K562 (cell line): Measurements from ENCODE around the gene ANKRD13A. TPM values are rescaled to one million over a fixed set of nuclear protein-coding genes. Genes with fewer than 3 reads are reported as not detected.
A peak's percentile ranks its signal among the peaks of the same experiment; 100 is the strongest.

ENCODE experiments used
- ATAC-seq: fragments of 200-7000 bp; cut with Tn5 transposase; 3 replicates; pipeline ENCODE4 v1.9.1; 2020; ENCODE audit warnings: moderate library complexity
- BruUV-seq: library from RNA; stranded (reverse); fragments of 400-500 nt; replicated peaks from 2 replicates; lab custom pipeline; 2021; lab: Mats Ljungman, UMichigan
- CTCF ChIA-PET: fragments of 300-600 bp; formaldehyde crosslinking; extraction: SDS; loops from one replicate; lab custom pipeline; 2021; ENCODE audit warnings: low intra/inter-chr PET ratio; lab: Yijun Ruan, JAX
- POLR2A ChIA-PET: fragments of 300-600, 350-650 bp; sonication (Branson Sonifier 250); formaldehyde crosslinking; extraction: SDS; loops from one replicate; lab custom pipeline; 2021; ENCODE audit warnings: antibody characterized with exemption, inconsistent platforms; lab: Yijun Ruan, JAX
- DNase-seq, 4 experiments: peaks; one replicate each; pipeline versions ENCODE4 v3.0.0 to v3.0.0-alpha.2; 2011 to 2018; ENCODE audit warnings: low spot score in 3 of 4, mixed read lengths in 3 of 4; ENCODE audit errors: extremely low read depth in 1 of 4
- FAIRE-seq: peaks from 2 replicates; lab custom pipeline; 2011; peaks lifted over from hg19 to GRCh38; lab: Jason Lieb, UNC
- H2AFZ ChIP-seq: 2 replicates; pipeline ENCODE4 v1.6.0; 2011; ENCODE audit warnings: low read depth, low read length, control low read depth, inconsistent platforms
- H3K27ac ChIP-seq: fragments of 200-600 bp; 3 replicates; pipeline ENCODE4 v1.8.0; 2011; ENCODE audit warnings: low read depth, mild to moderate bottlenecking, control low read depth, inconsistent platforms, low read length, moderate library complexity, mixed read lengths; ENCODE audit errors: extremely low read depth
- H3K27me3 ChIP-seq, 2 experiments: fragments of 300-600 bp in 1 of 2; 2 replicates in 1 of 2; 3 replicates in 1 of 2; pipeline versions ENCODE4 v1.6.0 to v1.8.0; 2011; ENCODE audit warnings: inconsistent platforms in 2 of 2, low read length in 2 of 2, mild to moderate bottlenecking in 1 of 2, mixed read lengths in 1 of 2, moderate library complexity in 1 of 2; ENCODE audit not compliant: control insufficient read depth in 2 of 2, insufficient read depth in 2 of 2
- H3K36me3 ChIP-seq: fragments of 300-600 bp; 3 replicates; pipeline ENCODE4 v1.8.0; 2011; ENCODE audit warnings: mild to moderate bottlenecking, low read length, inconsistent platforms; ENCODE audit not compliant: control insufficient read depth, insufficient read depth
- H3K4me1 ChIP-seq, 2 experiments: fragments of 200-600 bp in 1 of 2; replicated peaks in 1 of 2; 2 replicates in 1 of 2; 3 replicates in 1 of 2; pipeline versions ENCODE4 v1.5.1 to v1.8.0; 2011; ENCODE audit warnings: inconsistent platforms in 2 of 2, low read length in 2 of 2, mild to moderate bottlenecking in 1 of 2, mixed read lengths in 1 of 2, moderate library complexity in 1 of 2; ENCODE audit not compliant: control insufficient read depth in 2 of 2, insufficient read depth in 2 of 2
- H3K4me2 ChIP-seq: 2 replicates; pipeline ENCODE4 v1.6.1; 2011; ENCODE audit warnings: low read length, control low read depth, inconsistent platforms, mixed read lengths; ENCODE audit not compliant: insufficient read depth
- H3K4me3 ChIP-seq: fragments of 200-600 bp; sonication (generic), shearing (Covaris generic); 2 replicates; pipeline ENCODE4 v1.5.1; 2016; ENCODE audit warnings: control low read depth, inconsistent platforms
- H3K79me2 ChIP-seq: fragments of 200-600 bp; 3 replicates; pipeline ENCODE4 v1.8.0; 2011; ENCODE audit warnings: low read length, inconsistent platforms; ENCODE audit not compliant: control insufficient read depth, insufficient read depth
- H3K9ac ChIP-seq, 2 experiments: 2 replicates each; pipeline versions ENCODE4 v1.6.0 to v1.6.1; 2011; ENCODE audit warnings: low read depth in 2 of 2, low read length in 2 of 2, control low read depth in 1 of 2, inconsistent platforms in 1 of 2, mild to moderate bottlenecking in 1 of 2, mixed read lengths in 1 of 2; ENCODE audit not compliant: insufficient read depth in 1 of 2
- H3K9me1 ChIP-seq: one replicate; pipeline ENCODE4 v1.6.0; 2011; ENCODE audit warnings: inconsistent platforms, mild to moderate bottlenecking, low read length, moderate library complexity; ENCODE audit not compliant: control insufficient read depth, insufficient read depth
- H3K9me3 ChIP-seq: replicated peaks from 2 replicates; pipeline ENCODE4 v1.5.1; 2011; ENCODE audit warnings: low read depth, low read length, inconsistent platforms; ENCODE audit not compliant: control insufficient read depth, insufficient read depth
- H4K20me1 ChIP-seq: replicated peaks from 2 replicates; pipeline ENCODE4 v1.6.1; 2011; ENCODE audit warnings: low read length, inconsistent platforms, mixed read lengths; ENCODE audit not compliant: control insufficient read depth, insufficient read depth
- CC2D1A ChIP-seq: fragments of 450-650 bp; IDR thresholded peaks from 2 replicates; pipeline ENCODE4 v1.6.1; 2017; ENCODE audit warnings: mild to moderate bottlenecking
- CCAR2 ChIP-seq: fragments of 200-400 bp; formaldehyde crosslinking; IDR thresholded peaks from 2 replicates; pipeline ENCODE4 v1.6.1; 2017; ENCODE audit warnings: mild to moderate bottlenecking, low read depth, low read length
- DPF2 ChIP-seq: fragments of 450-650 bp; IDR thresholded peaks from 2 replicates; pipeline ENCODE4 v1.6.1; 2016
- KAT2B ChIP-seq: IDR thresholded peaks from one replicate; pipeline ENCODE4 v1.6.1; 2012; ENCODE audit warnings: low read depth, mild to moderate bottlenecking, control low read depth, inconsistent platforms, low read length, moderate library complexity
- KAT8 ChIP-seq: fragments of 450-650 bp; IDR thresholded peaks from 2 replicates; pipeline ENCODE4 v1.6.1; 2016; ENCODE audit warnings: low read depth, mild to moderate bottlenecking
- LARP7 ChIP-seq: fragments of 450-650 bp; IDR thresholded peaks from 2 replicates; pipeline ENCODE4 v1.6.1; 2016
- MTA1 ChIP-seq: fragments of 450-650 bp; IDR thresholded peaks from 2 replicates; pipeline ENCODE4 v1.6.1; 2017; ENCODE audit warnings: borderline replicate concordance
- MYNN ChIP-seq, 2 experiments: sonication (generic); formaldehyde crosslinking in 1 of 2; IDR thresholded peaks; 2 replicates each; pipeline versions ENCODE4 v1.5.0 to v1.6.1; 2016 to 2020; ENCODE audit warnings: antibody characterized with exemption in 1 of 2, missing genetic modification reagents in 1 of 2
- NEUROD1 ChIP-seq: fragments of 150-350 bp; IDR thresholded peaks from 2 replicates; pipeline ENCODE4 v1.6.1; 2014; ENCODE audit warnings: borderline replicate concordance, low read length, low read depth; ENCODE audit not compliant: partially characterized antibody
- NR3C1 ChIP-seq: sonication (generic); formaldehyde crosslinking; IDR thresholded peaks from 2 replicates; pipeline ENCODE4 v1.8.1; 2022; ENCODE audit warnings: missing genetic modification reagents
- POU5F1 ChIP-seq: fragments of 150-350 bp; IDR thresholded peaks from 2 replicates; pipeline ENCODE4 v1.6.1; 2014; ENCODE audit warnings: borderline replicate concordance, low read length, low read depth, mild to moderate bottlenecking; ENCODE audit not compliant: partially characterized antibody
- RBM15 ChIP-seq: fragments of 200-400 bp; formaldehyde crosslinking; IDR thresholded peaks from 2 replicates; pipeline ENCODE4 v1.6.1; 2018; ENCODE audit warnings: mild to moderate bottlenecking, low read length, moderate library complexity; ENCODE audit not compliant: insufficient read depth
- SMARCE1 ChIP-seq: fragments of 450-650 bp; IDR thresholded peaks from 2 replicates; pipeline ENCODE4 v1.7.1; 2016; ENCODE audit warnings: mild to moderate bottlenecking
- SOX6 ChIP-seq: fragments of 450-650 bp; IDR thresholded peaks from 2 replicates; pipeline ENCODE4 v1.6.1; 2014; ENCODE audit warnings: mild to moderate bottlenecking
- TBP ChIP-seq: optimal IDR thresholded peaks from 2 replicates; pipeline ENCODE3; 2011; ENCODE audit warnings: low read depth, low read length, improper control_type of control experiment
- VEZF1 ChIP-seq: fragments of 200-800 bp; sonication (Bioruptor generic); IDR thresholded peaks from 2 replicates; pipeline ENCODE4 v1.6.1; 2017; ENCODE audit warnings: missing genetic modification characterization, missing compliant biosample characterization
- ZNF239 ChIP-seq: fragments of 250-450 bp; sonication (Bioruptor Pico); IDR thresholded peaks from 2 replicates; pipeline ENCODE4 v1.4.0; 2020; ENCODE audit warnings: mild to moderate bottlenecking
- WGBS: fragments of 100-300 bp; shearing (Covaris generic); methylation state at CpG from one replicate; pipeline ENCODE4 v1.1.6; 2016; ENCODE audit warnings: low coverage, mixed read lengths; ENCODE audit not compliant: insufficient coverage; ENCODE audit errors: missing lambda C conversion rate; 5-methylcytosine and 5-hydroxymethylcytosine counted together
- in situ Hi-C: fragments of 300-500 bp; cut with MboI; formaldehyde crosslinking; loops from 4 replicates; pipeline ENCODE4 v1.15.0; 2018; ENCODE audit warnings: inconsistent platforms, mixed read lengths
- intact Hi-C: fragments of 100-400 bp; cut with micrococcal nuclease; formaldehyde crosslinking; loops from 2 replicates; pipeline ENCODE4 v1.14.2; 2022
- polyA plus RNA-seq, 8 experiments: library from polyadenylated mRNA; depleted of rRNA in 4 of 8; stranded (reverse) in 5 of 8; unstranded in 3 of 8; fragments of >200 nt; fragmentation: Nextera tagmentation in 2 of 8; fragmentation: Illumina TruSeq in 1 of 8; extraction: Ambion mirVana in 2 of 8; extraction: Trizol in 1 of 8; gene quantifications; 2 replicates each; pipeline versions ENCODE4 v1.2.1 to v1.2.3, GENCODE V29; 2011 to 2014; ENCODE audit warnings: inconsistent platforms in 1 of 8, missing spikeins in 1 of 8
- total RNA-seq, 7 experiments: library from RNA; depleted of rRNA in 6 of 7; stranded (reverse); fragments of >200 nt in 6 of 7; fragmentation: Illumina TruSeq in 2 of 7; extraction: Trizol in 2 of 7; gene quantifications; 2 replicates each; pipeline versions ENCODE4 v1.2.1 to v1.2.3, GENCODE V29; 2011 to 2021; ENCODE audit warnings: low replicate concordance in 1 of 7

ANKRD13A gene
- total and polyA plus RNA-seq, 9 of the 15 experiments (the other 6 are each of a cell fraction or from before 2014, with no cell fraction given), result 5.0 to 55.0 (median 41.5) TPM

DNA sequence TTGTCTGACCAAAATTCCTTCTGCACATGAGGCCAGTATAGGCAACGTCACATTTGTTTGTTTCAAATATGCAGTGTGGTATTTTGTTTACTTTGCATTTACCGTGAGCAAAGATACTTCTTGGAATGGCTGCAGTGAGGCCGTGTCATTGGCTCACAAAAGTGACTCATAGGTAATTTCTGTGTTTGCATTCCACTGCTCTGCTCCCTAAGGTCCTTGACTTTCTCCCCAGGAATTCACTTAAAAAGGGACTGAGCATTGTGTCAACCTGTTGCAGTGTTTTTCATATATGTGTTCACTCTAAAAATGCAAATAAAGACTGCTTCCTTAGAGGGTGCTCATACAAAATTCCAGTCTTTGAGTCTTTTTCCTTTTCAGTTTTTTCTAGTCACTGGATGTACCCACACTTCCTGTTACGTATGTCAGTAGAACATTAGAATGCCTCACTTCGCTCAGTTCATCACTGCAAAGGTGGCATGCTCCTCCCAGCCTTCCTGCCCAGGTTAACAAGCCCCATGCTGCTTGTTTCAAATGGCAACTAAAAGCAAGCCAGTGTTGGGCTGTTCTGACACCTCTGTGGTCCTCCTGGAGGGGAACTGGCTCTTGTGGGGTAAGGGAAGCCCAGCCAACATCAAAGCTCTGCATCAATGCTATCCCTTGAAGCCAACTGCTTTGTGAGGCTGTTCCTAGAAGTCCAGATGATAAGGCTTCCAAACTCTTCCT lies 40.0 kb downstream of the ANKRD13A start (continued):
- TF ChIP-seq SOX6 (peak; percentile 36; the same call in 1 of the 2 replicates), SMARCE1 (peak; percentile 26; the same call in 1 of the 2 replicates), DPF2 (0 out of 2 replicates have a peak, but pooled peaks have one; percentile 28), LARP7 (no peak)

DNA sequence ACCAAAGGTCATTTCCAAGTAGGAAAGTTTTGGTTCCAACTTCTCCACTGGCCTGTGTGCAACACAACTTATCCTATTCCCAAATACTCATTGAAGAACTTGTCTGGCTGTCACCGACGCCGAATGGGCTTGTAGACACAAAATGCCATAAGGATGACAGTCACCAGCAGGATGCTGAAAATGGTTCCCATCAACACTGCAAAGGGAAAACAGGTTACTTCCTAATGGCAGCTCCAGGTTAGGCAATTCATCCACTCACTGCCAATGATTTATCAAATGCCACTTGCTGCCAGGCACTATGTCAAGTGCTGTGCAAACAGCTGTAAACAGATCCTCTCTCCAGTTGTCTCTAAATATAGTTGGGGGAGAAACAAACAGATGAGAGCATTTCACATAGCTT lies 43.0 kb downstream of the ANKRD13A start:
- H3K4me3 ChIP-seq, result no peak overlapping the region
- H3K9ac ChIP-seq, result no peak overlapping the region
- FAIRE-seq (no peak), DNase-seq (no peak), ATAC-seq (no peak)
- H3K79me2 ChIP-seq, result peaks cover 14% of the 10 kb centered on the region
- 93% methylated on average over 3 of the region's 3 CpGs for WGBS
- in situ Hi-C loops (no loop called here), intact Hi-C loops (no loop called here)
- H3K9me1 ChIP-seq, result no peaks in the 10 kb centered on the region
- H4K20me1 ChIP-seq, result no peaks in the 10 kb centered on the region
- no peak overlapping the region for H3K27ac ChIP-seq
- POLR2A ChIA-PET, result no interaction called here
- CTCF ChIA-PET, result no interaction called here
- H3K4me1 ChIP-seq, result peaks cover 4 to 28% of the 10 kb centered on the region in 2 experiments
- H3K9me3 ChIP-seq, result no peaks in the 10 kb centered on the region
- H3K36me3 ChIP-seq, result peaks cover 39% of the 10 kb centered on the region
- H3K27me3 ChIP-seq, result no peaks in the 10 kb centered on the region
- H2AFZ ChIP-seq, result no peak overlapping the region
- BruUV-seq, result no TSS peak
- no peak overlapping the region for H3K4me2 ChIP-seq
- TF ChIP-seq POU5F1, result no peak
- no peak for TF ChIP-seq KAT8
- no peak for TF ChIP-seq NEUROD1
- no peak for TF ChIP-seq MTA1
- TF ChIP-seq MYNN (IDR thresholded peaks at IDR 0.05), result no peak
- no peak for TF ChIP-seq MYNN (CRISPR knock-in tag; IDR thresholded peaks at IDR 0.05)
- TF ChIP-seq CCAR2, result no peak
- TF ChIP-seq RBM15, result no peak
- TF ChIP-seq TBP, result no peak
- no peak for TF ChIP-seq CC2D1A
- no peak for TF ChIP-seq ZNF239 (CRISPR knock-in tag)
- no peak for TF ChIP-seq NR3C1
- TF ChIP-seq KAT2B, result no peak
- no peak for TF ChIP-seq VEZF1
